ENCODE results near the gene MS4A2. TPM values are rescaled to one million over a fixed set of nuclear protein-coding genes. Genes with fewer than 3 reads are reported as not detected.

Gene MS4A2
- total RNA-seq, 1 experiment from 2014 or later: not detected

DNA sequence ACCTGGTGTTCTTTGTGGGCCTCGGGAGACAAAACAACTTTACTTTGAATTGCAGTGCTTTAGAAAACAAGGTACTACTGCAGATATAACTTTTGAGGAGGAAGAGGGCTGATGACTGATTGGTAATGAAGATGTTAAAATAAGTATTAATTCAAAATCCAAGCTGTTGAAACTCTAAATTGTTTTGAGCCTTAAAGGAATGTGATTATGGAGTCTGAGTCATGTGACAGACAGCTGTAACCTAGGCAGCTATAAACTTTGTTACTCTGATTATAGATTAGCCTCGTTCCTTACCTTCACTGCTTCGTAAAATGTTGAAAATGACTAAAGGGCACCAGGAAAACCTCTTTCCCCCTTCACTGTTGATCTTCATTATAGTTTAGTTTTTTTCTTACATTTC, 43.4 kb downstream of the MS4A2 start:
- DNase-seq (ENCODE audit: low spot score): no peak
- in situ Hi-C loops (cut with HindIII; ENCODE audit: low sequenced_read_pairs): no loop called here

DNA sequence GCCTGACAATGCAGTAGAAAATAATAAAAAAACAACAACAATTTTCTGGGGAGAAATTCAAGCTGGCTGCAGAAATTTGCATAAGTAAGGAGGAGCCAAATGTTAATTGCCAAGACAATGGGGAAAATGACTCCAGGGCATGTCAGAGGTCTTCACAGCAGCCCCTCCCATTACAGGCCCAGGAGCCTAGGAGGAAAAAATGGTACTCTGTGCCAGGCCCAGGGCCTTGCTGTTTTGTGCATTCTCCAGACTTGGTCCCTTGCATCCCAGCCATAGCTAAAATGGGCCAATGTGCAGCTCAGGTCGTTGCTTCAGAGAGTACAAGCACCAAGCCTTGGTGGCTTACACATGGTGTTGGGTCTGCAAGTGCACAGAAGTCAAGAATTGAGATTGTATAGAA, 45.5 kb downstream of the MS4A2 start:
- in situ Hi-C loops (cut with HindIII; ENCODE audit: low sequenced_read_pairs): no loop called here
- no peak for DNase-seq (ENCODE audit: low spot score)

DNA sequence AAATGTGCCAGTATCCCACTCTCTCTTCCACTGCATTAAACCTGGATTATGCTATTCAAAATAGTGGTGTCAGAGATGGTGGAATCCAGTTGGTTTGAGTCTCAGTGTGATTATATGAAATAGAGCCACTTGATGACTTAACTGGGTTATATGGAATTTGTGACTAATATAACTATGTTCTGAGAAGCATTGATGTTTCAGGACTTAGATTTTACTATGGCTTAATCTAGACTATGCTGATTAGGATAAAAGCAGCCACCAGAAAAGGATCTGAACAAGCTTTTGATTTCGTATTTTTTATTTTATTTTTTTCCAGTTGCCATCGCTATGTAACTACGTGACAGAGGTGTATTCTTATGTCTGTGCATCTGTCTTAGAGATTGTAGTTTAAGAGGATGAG, 55.3 kb downstream of the MS4A2 start:
- no peak for DNase-seq (ENCODE audit: low spot score)
- in situ Hi-C loops (cut with HindIII; ENCODE audit: low sequenced_read_pairs): no loop called here

DNA sequence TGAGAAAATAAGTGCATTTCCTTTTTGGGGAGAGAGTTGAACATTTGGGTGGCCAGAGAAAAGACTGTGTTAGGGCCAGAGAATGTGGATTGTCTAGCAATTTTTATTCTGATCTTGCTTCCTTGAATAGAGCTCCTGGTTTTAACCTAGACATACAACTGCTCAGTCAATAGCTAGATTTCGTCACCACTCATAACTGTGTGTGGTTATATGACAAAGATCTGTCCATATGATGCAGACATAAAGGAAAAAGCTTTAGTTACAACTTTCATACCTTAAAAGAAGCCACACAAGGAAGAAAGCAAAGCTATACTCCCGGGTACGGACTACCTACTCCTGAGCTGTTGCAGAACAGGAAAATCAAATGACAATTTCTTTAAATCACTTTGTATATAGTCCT, 57.2 kb downstream of the MS4A2 start:
- in situ Hi-C loops (cut with HindIII; ENCODE audit: low sequenced_read_pairs): no loop called here

More for the DNA sequence above, 57.2 kb downstream of the MS4A2 start:
- no peak for DNase-seq (ENCODE audit: low spot score)

Other genes with a start within 250 kb of the MS4A2 start
- gene CBLIF, start 243.2 kb upstream of the MS4A2 start, total RNA-seq (2014; rRNA removed; shearing (Covaris generic)): not detected in 2 replicates
- not detected in 2 replicates for gene TCN1, start 222.2 kb upstream of the MS4A2 start, total RNA-seq (2014; rRNA removed; shearing (Covaris generic))
- not detected in 2 replicates for gene OOSP3, start 209.9 kb upstream of the MS4A2 start, total RNA-seq (2014; rRNA removed; shearing (Covaris generic))
- gene OOSP1, start 150.2 kb upstream of the MS4A2 start, total RNA-seq (2014; rRNA removed; shearing (Covaris generic)): not detected in 2 replicates
- gene OOSP4A, start 124.6 kb upstream of the MS4A2 start, total RNA-seq (2014; rRNA removed; shearing (Covaris generic)): not detected in 2 replicates
- gene OOSP4B, start 71.5 kb upstream of the MS4A2 start, total RNA-seq (2014; rRNA removed; shearing (Covaris generic)): not detected in 2 replicates
- not detected in 2 replicates for gene OOSP2, start 48.3 kb upstream of the MS4A2 start, total RNA-seq (2014; rRNA removed; shearing (Covaris generic))
- gene MS4A3, start 32.0 kb upstream of the MS4A2 start, total RNA-seq (2014; rRNA removed; shearing (Covaris generic)): not detected in 2 replicates
- not detected in 2 replicates for gene MS4A6A, start 94.4 kb downstream of the MS4A2 start, total RNA-seq (2014; rRNA removed; shearing (Covaris generic))
- not detected in 2 replicates for gene MS4A4E, start 154.5 kb downstream of the MS4A2 start, total RNA-seq (2014; rRNA removed; shearing (Covaris generic))
- not detected in 2 replicates for gene MS4A4A, start 192.0 kb downstream of the MS4A2 start, total RNA-seq (2014; rRNA removed; shearing (Covaris generic))
- gene MS4A6E, start 238.6 kb downstream of the MS4A2 start, total RNA-seq (2014; rRNA removed; shearing (Covaris generic)): not detected in 2 replicates

Data from G401 (cell line).